ENCODE data around the gene CCDC157.

The CCDC157 gene

DNA sequence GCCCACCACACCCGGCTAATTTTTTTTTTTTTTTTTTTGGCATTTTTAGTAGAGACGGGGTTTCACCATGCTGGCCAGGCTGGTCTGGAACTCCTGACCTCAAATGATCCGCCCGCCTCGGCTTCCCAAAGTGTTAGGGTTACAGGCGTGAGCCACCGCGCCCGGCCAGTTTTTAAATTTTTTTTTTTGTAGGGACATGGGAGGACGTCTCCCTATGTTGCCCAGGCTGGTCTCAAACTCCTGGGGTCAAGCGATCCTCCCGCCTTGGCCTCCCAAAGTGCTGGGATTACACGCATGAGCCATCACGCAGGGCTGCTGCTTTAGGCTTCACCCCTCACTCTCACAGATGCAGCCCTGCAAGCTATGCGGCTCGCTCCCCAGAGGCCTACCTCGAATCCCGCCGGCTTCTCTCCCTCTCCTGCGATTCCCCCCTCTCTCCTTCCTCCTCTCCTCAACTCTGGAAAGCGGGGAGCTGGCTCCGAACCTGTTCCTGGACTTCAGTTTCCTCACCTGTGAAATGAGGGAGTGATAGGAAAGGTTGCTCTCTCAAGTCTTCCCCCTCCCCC lies 926 bp downstream of the CCDC157 start:
- no peak for DNase-seq

DNA sequence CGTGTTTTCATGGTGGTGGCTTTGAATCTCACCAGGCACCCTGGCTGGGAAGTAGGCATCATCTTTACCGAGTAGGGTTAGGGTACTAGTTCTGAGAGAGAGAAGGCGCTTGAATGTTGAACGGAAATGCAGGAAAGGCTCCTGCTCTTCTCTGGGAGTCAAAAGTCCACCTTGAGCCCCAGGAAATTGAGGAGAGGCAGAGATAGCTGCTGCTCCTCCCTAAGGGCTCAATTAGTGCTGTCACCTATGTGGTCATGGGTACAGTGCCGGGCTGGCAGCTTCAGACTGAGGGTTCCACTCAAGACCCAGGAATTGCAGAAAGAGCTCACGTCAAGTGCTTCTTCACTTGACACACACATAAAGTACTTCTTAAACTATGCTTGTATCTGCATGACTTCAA lies 1.7 kb downstream of the CCDC157 start:
- DNase-seq = no peak

DNA sequence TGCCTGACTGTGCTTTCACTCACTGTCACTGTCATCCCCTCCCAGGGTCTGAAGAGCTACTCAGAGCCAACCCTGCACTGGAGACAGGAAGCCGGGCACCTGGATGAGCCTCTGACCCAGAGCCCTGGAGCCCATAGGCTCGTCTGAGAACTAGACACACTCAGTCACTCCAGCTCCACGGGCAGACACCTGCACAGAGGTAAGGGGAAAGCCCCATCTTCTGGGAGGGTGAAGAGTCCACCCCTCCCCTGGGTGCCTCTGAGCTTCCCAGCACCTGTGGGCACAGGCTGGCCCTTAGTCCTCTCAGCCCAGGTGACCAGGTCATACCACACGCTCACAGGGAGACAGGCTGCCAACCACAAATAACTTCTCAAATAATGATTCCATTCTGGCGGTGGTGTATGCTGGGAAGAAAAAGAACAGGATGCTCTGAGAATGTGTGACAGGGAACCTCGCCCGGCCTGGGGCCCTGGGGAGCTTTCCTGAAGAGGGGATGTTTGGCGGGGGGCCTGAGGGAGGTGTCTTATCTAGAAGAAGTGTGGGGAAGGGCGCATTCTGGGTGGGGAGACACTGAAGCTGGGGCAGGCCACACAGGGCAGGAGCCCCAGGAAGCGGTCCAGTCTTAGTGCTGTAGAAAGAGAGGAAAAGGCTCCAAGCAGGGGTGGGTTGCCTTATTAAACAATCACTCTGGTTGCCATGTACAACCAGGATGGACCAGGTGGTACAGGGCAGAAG lies 5.3 kb downstream of the CCDC157 start:
- no peak for DNase-seq

DNA sequence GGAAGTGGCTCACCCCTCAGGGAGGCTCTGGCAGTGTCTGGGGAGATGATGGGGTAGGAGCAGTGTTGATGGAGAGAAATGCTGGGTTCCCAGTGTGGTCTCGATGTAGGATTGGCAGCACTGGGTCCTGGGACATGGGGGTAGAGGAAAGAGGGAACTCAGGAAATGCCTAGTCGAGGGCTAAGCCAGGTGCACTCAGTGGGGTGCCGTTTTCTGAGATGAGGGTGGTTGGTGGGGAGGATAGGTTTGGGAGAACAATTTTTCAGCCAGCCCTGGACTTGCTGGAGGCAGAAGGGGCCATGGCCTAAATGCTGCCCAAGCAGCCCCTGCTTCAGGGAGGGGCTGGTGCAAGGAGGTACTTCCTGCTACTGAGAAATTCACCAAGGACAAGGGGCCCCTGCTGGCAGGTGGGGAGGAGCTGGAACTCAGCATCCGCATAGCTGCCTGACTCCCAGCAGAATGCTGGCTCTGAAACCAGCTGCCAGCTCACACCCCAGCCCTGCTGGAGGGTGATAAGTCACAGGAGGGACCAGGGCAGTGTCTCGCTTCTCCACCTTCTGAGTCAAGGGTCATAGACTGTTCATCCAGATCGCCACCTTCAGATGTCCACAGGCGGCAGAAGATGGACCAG lies 6.0 kb downstream of the CCDC157 start:
- no peak for DNase-seq

DNA sequence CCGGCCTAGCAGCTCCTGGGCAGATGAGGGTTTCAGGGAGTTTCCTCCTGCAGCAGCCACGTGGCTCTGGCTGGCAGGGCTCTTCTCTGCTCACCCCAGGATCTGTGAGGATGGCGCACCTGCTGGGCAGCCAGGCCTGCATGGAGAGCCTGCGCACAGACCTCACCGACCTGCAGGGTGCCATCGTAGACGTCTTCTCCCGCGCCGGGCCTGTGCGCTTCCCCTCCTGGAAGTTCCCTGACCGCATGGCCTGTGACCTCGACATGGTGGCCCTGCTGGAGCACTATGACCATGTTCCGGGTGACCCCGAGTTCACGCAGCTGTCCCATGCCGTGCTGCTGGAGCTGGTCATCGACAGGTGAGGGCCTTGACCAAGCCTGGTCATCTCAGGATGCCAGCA lies 9.1 kb downstream of the CCDC157 start:
- no peak for DNase-seq

DNA sequence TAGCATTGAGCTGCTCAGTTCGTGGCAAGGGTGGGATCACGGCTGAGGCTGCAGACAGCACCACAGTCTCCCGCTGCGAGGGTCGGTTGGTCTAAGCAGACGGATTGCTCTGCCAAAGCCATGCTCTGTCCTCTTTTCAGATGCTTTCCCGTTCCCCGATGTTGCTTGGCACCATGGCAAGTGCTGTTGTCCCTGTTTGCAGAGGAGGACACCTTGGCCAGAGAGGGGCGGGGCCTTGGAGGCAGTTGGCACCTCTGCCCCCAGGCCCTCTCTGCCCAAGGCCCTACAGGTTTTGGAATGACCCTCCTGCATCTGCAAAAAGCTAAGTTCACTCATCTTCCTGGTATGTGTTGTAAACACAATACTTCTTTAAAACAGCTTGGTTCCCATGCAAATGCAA lies 11.6 kb downstream of the CCDC157 start:
- DNase-seq = no peak

DNA sequence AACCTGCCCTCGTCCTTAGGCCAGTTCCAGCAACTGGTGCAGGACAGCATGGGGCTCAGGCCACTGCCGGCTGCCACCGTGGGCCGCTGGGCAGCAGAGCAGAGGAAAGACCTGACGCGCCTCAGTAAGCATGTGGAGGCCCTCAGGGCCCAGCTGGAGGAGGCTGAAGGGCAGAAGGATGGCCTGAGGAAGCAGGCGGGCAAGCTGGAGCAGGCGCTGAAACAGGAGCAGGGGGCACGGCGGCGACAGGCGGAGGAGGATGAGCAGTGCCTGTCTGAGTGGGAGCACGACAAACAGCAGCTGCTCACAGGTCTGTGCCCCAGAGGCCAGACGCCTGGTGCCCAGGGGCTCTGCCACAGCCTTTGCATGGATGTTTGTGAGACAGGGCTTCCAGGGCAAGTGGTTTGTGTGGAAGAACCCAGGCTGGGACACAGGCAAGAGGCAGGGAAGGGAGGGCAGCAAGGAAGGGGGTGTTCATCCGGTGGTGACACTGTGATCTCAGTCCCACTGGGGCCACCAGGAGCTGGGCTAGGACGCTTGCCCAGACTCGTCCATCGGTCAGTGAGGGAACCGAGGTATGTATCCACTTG lies 13.9 kb downstream of the CCDC157 start:
- DNase-seq = no peak

DNA sequence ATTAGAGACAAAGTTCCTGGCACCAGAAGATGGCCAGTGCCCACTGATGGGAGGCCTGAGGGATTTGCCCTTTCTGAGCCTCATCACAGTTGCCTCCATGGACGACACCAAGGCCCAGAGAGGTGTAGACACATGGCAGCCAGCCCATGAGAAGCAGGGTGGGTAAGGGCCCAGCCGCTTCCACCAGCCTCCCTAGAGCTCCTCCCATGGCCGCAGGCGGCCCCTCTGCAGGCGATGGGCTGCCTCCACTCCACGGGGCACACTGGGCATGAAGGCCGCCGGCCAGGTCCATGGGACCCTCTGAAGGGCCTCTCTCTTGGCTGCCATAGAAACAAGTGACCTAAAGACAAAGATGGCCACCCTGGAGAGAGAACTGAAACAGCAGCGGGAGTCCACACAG lies 14.5 kb downstream of the CCDC157 start:
- DNase-seq = no peak

DNA sequence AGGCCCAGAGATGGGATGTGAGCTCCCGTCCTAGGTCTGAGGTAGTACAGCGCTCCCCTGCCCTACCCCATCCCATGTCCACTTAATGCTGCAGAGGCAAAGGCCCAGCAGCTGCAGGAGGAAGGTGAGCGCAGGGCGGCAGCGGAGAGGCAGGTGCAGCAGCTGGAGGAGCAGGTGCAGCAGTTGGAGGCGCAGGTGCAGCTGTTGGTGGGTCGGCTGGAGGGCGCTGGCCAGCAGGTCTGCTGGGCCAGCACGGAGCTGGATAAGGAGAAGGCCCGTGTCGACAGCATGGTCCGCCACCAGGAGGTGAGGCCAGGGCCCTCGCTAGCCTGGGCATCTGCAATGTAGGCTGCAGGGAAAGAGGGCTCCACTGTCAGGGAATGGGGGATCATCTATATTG lies 15.2 kb downstream of the CCDC157 start:
- no peak for DNase-seq

DNA sequence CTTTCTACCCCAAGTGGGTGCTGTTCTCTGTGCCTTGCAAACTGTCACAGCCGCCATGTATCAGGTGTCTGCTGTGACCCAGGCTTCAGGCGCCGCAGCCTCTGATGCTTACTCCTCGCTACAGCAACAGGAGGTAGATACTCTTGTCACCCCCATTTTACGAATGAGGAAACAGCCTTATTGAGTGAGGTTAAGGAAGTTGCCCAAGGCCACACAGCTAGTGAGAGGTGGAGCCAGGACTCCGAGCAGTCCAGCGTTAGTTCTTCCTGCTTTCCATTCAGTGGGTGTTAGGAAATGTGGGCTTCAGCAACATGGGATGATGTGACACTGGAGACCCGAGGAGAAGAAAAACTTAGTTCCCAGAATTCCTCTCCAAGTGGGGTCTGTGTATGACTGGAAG lies 16.1 kb downstream of the CCDC157 start:
- peak; percentile 33 for DNase-seq

DNA sequence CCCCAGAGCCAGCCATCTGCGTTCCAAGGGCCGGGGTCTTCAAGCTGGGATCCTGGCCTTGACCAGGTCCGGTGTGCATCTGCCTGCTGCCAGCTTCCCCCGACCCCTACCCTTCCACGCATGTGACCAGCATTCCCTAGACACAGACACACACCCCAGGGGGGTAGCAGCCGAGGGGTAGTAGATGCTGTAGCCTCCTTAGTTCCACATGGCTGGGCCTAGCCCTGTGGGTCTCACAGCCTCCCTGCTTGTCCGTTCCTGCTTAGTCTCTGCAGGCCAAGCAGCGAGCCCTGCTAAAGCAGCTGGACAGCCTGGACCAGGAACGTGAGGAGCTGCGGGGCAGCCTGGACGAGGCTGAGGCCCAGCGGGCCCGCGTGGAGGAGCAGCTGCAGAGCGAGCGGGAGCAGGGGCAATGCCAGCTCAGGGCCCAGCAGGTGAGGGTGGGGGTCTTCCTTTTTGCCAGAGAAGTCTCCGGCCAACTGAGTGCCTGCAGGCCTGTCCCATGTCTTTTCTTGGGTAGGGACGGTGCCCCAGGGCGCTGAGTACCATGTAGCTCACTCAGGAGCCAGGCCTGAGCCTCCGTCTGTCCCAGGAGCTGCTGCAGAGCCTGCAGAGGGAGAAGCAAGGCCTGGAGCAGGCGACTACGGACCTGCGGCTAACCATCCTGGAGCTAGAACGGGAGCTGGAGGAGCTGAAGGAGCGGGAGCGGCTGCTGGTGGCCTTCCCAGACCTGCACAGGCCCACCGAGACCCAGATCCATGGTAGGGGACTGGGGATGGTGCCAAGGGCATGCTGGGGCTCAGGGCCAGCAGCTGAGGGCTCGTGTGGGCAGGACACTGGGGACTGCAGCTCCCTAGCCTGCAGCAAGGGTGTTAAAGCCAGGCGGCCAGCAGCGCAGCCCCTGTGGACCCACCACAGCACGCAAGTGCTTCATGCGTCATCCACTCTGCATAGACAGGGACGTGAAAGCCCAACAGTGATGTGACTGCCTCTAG lies 16.8 kb downstream of the CCDC157 start:
- no peak for DNase-seq

DNA sequence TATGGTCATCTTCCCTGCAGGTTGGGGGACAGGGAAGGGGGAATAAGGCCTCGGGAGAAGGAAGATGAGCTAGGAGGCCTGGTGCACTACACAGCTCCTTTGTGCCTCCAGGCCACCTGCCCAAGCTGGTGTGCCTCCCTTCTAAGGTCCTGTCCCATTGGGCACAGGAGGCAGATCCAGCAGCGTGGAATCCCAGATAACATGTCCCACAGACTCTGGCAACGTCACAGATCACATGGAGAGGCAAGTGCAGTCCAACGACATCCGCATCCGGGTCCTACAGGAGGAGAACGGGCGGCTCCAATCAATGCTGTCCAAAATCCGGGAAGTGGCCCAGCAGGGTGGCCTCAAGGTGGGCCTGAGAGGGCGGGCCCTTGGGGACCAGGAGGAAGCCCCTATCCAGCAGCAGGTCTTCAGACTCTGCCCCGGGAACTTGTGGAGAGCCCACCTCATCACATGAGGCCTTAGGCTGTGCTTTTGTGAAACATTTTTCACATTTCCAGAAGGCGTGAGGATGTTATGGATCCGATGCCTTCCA lies 18.6 kb downstream of the CCDC157 start:
- no peak for DNase-seq

DNA sequence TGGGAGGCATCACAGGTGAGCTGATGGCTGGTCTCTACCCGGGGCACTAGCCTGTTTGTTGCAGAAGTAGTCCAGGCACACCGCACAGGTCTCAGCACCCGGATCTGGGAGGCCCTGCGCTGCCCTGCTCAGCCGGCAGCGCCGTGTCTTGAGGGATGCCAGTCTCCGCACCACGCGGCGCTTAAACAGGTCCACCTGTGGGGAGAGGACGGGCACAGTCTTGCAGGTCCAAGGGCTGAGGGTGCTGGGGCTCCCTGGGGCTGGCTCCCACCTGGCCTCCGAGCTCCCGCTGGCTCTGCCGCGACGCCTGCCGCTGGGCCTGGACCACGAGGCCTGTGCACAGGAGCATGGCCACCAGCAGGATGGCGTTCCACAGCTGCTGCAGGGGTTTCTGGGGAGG lies 23.2 kb downstream of the CCDC157 start:
- no peak for DNase-seq

DNA sequence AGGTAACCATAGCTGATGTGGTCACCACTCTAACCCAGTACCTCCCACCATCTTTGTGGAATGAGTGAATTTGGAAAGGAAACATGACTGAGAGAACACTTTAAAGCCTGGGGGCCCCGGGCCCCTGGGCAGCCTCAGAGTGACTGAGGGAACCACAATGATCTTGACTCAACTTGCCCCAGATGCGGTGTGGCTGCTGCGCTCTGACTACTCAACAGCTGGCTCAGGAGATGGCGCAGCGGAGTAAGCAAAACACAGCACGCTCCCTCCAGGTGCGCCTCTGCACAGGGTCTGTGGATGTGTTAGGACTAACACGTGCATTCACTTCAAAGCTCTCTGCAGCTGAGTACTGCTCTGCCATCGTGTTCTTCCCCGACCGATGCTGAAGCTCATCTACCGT lies 24.5 kb downstream of the CCDC157 start:
- no peak for DNase-seq

DNA sequence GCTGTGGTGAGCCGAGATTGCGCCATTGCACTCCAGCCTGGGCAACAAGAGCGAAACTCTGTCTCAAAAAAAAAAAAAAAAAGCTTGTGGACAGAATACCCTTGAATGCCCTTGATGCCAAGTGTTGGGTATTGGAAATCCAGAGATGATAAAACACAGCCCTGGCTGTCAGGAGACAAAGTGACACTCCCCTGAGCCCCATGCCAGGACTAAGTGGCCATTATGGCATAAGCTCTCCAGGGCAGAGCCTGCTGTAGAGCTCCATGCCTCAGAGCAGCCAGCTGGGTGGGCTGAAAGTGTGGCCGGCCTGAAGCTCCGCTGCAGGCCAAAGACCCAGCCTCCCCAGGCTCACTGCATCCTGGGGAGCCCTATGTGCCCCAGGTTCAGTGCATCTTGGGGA lies 25.5 kb downstream of the CCDC157 start:
- no peak for DNase-seq

DNA sequence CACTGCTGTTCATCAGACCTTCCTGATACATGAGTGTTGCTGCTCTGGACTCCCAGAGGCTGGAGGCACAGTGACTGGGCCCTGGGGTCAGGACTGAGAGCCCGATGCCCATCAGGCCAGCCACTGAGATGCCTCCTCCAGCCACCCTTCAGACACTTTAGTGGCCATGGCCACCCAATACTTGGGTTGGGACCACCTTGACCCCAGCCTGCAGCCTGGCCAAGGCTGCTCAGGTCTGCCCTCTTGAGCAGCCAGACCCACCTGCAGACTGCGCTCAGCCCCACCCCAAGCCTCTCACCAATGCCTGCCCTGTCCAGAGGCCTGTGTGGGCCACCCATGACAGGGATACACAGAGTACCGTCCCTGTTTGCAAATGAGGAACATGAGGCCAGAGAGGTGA lies 26.3 kb downstream of the CCDC157 start:
- no peak for DNase-seq

DNA sequence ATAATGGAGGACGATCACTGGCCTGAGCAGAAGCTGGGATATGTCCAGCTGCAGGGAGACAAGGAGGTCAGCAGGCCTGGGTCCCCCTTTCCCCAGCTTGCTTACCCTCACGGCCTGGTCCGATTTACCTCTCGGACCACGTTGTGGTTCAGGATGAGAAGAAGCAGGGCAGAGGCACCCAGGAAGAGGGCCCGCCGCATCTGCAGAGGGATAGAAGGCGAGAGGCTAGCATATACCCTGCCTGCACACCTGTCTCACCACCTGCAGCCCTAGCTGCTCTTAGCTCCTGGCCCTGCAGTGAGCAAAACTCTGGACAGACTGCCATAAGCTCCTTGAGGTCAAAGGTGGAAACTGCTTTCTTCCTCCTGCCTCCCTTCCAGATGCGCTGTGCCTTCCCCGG lies 29.1 kb downstream of the CCDC157 start:
- DNase-seq = no peak

DNA sequence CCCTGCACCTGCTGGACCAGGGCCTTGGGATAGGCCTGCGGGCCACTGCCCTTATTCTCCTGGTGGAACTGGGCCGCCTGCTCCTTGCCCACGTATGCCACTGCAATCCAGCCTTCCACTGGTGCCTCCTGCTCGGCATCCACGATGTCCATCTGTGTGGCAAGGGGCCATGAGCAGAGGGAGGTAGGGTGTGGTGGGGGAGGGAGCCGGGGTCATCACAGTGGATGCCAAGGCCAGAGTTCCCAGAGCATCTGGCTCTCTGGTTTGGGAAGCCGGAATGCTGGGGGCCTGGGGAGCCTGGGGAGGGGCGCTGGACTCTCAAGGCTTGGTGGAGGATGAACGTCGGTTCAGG lies 29.8 kb downstream of the CCDC157 start:
- DNase-seq = no peak

DNA sequence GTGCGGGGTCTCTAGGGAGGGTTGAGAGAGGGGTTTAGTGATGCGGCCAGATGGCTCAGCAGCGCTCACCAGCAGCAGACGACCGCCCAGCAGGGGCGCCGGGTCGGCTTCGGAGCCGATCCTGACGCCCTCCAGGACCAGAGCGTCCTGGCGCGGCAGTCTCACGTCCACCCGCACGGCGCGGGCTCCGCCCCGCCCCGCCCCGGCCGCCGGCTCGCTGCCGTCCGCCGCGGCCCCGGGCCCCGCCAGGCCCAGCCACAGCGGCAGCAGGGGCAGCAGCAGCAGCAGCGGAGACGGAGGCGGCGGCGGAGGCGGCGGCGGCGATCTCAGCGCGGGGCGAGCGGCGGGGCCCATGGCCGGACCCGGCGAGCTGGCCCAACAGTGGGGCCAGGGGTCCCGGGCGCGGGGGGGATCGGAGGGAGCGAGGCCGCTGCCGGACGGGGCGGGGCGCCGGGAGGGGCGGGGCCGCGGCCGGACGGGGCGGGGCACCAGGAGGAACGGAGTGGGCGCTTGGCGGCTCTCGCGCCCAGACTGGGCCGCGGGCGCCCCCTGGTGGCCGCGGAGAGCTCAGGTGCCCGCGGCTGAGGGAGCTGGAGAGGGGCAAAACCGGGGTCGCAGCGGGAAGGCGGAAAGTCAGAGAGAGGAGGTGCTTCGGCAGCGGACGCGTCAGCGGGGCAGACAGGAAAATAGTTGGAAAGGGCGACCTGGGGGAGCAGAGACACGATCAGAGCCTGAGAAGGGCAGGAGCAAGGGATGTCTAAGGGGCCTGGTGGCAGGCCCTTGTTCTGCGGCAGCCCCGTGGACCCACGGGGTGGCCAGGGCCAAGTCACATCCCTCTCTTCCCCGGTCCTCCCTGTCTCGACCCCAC lies 30.4 kb downstream of the CCDC157 start, which contains the start of gene RNF215:
Gene RNF215, minus strand, starts transcription at position 452 of the 868 bp plus-strand sequence. Its CDS starts 98 bp downstream, at position 354.
- peak; percentile 80 for DNase-seq

DNA sequence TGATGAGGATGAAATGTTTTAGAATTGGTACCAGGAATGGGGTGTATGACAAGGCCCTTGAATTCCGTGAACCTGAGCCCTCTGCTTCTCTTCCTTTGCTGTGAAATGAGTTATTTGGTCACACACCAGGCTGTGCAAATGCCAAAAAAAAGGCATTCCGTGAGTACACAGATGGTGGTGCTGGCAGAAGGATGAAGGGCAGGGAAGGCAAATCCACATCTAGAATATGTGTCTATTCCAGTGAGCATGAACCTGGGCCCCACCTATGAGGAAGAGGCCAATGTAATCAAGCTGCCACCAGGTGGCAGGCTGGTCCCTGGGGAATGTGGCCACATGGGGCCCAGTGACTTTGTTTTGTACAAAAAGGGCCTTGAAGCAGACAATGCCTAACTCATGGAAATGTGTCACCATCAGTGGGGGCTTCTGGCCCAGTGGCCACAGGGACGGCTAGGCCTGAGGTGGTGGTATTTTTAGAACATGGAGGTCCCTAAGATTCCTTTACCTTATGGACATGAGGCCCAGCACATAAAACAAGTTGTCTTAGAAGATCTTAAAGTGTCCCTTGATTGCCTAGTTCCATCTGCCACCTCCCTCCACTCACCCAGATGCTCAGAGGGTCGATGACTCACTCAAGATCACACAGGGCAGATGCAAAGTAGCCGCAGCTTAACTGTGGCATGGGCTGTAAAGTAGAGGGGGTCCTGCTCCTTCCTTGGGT lies 34.3 kb downstream of the CCDC157 start:
- DNase-seq = peak; percentile 84
